NCI-H2081 treated with DMSO at 0.1 percent for 48 hours (cell line): Measurements from ENCODE around the gene HTRA3.

ENCODE experiments used
- DNase-seq: peaks from one replicate; lab custom pipeline; 2025; lab: John Stamatoyannopoulos, UW

Gene HTRA3

DNA sequence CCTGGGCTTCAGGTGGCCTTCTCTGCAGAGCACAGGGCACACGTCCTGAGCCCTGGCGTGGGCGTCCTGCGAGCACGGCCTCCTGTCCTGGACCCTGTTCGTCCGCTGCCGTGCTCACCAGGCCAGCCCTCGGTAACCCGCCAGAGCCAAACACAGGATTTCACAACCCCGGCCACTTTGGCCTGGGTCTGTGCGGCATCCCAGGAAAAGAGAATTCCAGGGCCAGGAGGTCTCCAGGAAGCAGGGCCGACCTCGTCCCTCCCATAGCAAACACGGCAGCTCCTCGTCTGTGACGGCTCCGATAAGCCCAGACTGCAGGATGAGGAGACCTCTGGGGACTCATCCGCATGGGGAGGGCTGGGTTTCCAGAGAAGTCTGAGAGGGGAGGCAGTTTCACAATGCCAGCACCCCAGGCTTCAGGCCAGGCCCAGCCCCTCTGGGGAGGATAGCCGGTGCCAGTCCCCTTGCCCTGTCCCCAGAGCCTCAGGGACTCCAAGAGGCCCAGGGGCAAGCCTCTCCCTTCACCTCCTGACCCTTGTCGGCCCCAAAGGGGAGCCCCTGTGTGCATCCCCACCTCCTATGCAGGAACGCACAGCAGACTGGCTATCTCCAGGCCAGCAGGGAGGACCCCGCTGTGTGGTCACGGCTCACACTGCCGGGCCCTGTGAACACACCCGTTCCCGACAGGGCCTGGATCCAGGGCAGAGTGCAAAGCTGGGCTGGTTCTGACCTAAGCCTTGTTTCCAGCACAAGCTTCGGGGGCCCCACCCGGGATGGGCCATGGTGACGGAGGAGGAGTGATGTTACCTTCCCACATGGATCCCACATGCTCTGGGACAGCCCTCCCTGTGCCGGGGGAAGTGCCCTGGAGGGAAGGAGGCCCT is 22.3 kb upstream of the HTRA3 start:
- no peak for DNase-seq

DNA sequence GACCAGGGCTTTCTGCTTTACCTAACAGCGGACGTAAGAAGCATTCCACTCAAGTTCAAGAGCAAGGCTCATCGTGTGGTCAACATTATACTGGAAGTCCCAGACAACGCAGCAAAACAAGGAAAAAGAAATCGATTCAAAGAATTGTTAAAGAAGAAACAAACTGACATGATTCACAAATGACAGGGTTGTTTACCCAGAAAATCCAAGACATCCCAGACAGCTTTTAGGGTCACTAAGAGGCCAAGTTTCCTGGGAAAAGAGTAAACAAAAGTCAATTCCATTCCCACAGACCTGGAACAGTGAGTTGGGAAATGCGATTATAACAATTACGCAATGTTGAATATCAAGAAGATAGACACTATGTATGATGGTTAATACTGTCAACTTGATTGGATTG is 21.5 kb upstream of the HTRA3 start:
- DNase-seq, result no peak

DNA sequence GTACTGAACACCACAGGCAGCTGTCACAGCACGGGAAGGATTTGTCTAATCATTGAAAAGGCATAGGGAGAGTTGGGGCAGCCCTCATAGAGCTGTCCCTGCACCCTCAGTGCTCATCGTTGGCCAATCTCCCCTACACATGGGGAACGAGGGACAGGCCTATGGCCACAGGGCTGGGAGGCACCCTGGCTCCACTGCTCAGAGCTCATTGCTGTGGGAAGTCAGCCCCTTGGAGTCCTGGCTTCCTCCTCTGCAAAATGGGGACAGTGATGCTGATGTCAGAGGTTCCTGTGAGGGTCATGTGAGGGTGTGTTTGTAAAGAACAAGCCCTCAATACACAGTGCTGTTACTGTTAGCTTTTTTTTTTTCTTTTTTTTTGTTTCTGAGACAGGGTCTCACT is 19.3 kb upstream of the HTRA3 start:
- DNase-seq, result no peak

DNA sequence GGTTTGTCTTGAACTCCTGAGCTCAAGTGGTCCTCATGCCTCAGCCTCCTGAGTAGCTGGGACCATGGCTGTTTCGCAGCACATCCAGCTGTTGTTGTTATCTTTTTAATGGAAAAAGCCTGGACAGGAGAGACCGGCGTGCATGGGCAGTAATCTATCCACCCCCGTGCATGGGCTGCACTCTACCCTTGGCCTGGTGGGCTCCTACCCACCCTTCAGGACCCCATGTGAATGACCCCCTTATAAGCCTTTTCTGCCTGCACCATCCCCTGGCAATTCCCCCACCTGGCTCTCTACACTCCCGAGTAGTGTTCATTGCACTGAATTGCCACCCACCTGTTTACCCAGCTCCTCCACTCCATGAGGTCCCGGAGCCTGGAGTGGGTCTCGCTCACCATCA is 18.9 kb upstream of the HTRA3 start:
- DNase-seq, result no peak

DNA sequence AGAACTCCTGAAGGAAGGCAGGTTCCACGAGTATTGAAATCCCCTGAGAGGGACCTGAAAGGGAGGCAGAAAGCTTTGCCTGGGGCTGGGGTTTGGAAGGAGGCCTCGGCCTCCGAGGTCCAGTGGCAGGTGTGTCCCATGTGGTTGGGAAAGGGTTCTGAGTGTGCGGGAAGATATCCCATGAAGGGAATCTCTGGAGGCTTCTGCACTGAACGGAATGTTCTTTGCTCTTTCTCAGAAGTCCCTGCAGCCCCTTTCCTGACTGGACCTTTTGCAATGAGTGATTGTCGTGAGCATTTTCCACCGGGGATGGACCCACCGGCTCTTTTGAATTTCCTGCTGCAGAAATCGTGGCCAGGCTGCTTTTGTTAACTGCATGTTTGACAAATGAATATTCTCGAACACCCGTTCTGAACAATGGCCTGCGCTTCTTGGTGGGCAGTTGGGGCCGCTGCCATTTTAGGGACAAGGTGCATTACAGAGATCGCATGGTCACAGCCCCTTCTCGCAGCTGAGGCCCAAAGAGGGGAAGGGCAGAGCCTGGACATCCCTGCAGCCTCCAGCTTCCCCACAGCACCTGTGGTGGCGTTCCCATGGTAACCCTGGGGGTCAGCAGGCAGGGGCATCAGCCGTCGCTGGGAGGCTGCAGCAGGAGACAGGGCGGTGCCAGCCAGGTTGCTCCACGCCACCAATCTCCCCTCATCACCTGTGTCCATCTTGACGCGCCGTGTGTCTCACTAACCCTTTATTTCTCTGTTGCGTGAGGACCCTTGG is 18.3 kb upstream of the HTRA3 start:
- no peak for DNase-seq

DNA sequence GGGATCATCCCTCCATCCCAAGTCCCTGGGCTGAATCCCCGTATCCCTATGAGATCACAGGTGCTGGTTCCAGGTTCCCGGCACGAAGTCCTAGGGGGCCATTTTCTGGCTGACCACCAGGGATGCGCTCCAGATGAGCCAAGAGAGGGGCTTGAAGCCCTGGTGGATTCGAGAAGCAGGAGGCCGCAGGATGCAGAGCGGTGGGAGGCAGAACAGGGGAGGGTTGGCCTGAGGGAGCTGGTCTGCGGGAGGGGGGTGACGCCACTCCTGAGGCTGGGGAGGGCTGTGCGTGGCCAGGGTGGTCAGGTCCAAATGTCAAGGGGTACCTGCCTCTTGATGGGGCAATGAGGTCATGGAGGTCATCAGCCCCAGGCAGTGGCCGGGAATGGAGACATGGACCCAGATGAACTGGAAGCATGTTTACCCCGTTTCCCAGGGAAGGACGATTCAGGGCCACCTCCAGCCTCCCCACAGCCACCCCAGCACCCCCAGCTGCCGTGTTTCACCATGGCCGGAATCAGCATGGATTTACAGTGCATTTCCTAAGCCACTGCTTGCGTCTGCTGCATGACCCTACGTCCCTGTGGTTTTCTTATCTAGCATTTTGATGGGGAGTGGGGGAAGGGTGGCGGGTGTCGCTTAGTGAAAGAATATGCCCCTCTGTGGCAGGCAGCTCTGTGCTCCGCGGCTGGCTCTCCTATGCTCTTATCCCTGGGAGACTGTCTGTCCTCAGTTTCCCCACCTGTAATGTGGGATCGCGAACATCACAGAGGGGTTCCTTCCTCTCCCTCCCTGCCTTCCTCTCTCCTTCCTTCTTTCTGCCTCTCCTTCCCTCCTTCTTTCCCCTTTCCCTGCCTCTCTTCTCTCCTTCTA is 17.0 kb upstream of the HTRA3 start:
- DNase-seq, result no peak

DNA sequence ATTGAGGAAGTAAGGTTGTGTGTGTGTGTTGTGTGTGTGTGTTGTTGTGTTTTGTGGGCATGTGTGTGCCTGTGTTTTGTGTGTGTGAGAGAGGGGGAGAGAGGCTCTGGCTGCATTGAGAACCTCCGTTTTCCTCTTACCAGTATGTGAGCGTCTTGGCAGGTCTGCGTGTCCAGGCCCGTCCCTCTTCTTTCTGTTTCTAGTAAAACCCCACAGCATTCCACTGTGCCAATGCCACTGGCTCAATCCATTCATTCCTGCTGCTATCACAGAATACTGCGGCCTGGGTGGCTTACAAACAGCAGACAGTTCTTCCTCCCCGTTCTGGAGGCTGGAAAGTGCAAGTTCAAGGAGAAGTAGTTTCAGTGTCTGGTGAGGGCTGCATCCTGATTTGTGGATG is 15.5 kb upstream of the HTRA3 start:
- no peak for DNase-seq

DNA sequence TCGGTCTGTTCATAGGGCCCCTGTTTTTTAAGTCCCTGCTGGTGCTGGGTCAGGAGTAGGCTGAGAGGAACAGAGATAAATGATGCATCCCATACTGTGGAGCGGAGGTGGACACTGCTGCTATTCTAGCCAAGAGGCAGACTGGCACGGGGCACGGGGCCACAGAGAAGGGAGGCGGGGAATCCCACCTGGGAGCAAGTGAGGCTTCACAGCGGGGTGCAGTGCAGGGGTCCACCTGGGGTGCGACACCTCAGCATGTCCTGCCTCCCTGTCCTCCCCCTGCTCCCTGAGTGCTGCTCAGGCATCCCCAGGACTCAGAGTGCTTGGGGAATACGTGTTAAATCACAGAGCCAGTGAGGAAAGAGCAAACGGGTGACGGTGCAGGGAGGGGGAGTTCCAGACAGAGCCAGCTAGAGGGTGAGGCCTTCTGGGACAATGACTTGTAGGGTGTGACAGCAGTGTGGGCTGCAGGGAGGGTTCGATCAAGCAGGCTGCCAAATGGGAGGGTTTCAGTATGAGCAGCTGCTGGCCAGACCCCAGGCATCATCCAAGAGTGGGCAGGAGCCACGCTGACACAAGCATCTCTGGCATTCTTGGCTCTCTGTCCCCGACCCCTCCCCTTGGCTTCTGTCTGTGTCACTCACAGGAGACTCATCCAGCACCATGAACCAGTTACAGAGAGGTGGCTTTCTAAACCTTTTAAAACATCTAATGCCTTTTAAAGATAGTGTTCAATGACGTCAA is 13.7 kb upstream of the HTRA3 start:
- no peak for DNase-seq

DNA sequence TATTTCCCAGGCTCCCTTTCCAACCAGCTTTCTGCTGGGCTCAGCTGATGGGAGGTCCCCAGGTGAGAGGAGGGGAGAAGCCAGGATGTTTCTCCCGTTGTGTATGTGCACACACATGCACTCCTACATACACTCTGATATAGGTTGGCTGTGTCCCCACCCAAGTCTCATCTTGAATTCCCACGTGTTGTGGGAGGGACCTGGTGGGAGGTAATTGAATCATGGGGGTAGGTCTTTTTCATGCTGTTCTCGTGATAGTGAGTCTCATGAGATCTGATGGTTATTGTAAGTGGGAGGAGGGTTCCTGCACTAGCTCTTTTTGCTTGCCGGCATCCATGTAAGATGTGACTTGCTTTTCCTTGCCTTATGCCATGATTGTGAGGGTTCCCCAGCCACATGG is 11.7 kb upstream of the HTRA3 start:
- no peak for DNase-seq

DNA sequence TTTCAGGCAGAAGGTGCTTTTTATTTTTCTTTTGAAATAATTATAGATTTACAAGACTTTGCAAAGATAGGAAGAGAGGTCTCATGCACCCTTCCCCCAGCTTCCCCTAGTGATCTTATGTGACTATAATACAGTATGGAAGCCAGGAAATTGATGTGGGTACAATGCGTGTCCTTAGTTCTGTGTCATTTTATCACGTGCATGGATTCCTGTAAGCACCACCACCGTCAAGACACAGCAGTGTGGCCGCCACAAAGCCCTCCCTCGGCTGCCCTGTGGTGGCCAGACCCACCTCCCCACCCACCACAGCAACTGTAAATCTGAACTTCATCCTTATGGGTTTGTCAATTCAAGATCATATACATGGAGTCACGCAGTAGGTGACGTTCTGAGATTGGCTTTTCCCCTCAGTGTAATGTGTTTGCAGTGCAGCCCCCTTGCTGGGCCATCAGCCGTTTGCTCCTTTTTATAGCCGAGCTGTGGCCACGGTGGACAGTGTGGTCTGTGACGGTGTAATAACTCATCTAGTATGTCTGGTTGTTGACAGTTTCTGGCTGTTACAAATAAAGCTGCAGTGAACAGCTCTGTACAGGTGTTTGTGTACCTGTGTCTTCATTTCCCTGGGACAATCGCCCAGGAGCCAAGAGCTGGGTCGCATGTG is 10.9 kb upstream of the HTRA3 start:
- DNase-seq, result no peak

DNA sequence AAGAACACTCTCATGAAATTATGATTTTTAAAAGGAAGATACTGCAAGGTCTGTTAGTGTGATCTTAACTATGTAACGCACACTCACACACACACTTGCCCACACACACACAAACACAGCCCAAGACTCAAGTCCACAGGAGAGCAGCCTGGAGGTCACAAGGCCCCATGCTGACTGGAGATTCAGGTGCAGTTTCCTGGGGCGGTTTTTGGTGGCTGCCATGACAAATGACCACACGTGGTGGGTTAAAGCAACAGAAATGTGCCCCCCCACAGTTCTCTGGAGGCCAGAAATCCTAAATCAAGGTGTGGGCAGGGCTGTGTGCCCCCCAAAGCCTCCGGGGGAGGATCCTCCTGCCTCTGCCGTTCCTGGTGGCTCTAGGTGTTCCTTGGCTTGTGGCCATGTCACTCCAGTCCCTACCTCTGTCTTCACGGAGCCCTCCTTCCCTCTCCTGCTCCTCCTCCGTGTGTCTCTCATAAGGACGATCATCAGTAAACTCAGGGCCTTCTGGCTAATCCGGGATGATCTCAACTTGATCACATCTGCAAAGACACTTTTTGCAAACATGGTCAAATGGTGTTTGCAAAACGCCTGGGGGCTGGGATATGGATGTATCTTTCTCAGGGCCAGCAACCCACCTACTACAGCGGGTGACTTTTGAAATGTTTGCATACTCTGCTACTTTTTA is 9.7 kb upstream of the HTRA3 start:
- DNase-seq, result no peak

DNA sequence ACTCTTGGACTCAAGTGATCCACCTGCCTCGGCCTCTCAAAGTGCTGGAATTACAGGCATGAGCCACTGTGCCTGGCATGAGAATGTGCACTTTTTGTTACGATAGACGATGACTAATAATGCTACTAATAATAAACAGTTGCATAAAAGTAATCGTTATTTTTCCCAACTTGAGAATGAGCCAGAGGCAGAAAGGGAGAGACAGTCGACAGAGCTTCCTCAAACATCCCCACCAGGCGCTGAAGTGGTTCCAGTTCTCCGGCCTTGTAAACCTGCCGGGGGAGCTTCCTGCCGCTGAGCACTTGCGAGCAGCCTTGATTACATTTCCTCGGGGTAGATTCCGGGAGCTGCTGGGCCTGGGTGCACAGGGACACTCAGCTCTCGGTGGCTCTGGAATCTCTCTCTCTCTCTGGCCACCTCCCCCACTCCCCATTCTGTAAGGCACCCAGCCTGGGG is 8.9 kb upstream of the HTRA3 start:
- no peak for DNase-seq

DNA sequence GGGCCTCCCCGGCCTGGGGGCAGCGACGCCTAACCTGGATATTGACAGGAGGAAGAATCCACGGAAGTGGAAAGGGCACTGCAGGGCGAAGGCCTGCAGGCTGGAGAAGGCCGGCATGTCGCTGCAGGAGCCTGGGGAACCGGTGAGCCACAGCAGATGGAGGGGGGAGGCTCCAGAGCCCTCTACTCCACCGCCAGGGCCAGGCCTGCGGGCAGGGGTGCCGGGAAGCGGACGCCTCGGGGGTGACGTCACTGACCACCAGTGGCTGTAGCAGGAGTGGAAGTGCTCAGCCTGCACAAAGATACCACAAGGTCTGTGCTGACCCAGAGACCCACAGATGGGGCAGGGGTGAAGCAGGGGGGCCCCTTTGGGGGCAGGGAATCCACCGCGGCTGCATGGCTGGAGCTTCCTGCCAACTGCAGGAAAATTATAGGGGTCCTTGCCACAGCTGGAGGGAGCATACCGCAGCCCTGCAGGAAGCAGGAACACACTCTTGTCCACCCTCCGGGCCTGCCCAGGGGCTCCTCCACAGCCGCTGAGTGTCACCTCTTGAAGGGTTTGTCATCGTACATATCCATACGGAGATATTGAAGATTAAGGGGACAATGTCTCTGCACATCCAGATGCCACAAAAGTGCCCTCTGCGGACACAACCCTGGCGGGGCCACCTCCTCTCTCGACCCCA is 7.6 kb upstream of the HTRA3 start:
- no peak for DNase-seq

DNA sequence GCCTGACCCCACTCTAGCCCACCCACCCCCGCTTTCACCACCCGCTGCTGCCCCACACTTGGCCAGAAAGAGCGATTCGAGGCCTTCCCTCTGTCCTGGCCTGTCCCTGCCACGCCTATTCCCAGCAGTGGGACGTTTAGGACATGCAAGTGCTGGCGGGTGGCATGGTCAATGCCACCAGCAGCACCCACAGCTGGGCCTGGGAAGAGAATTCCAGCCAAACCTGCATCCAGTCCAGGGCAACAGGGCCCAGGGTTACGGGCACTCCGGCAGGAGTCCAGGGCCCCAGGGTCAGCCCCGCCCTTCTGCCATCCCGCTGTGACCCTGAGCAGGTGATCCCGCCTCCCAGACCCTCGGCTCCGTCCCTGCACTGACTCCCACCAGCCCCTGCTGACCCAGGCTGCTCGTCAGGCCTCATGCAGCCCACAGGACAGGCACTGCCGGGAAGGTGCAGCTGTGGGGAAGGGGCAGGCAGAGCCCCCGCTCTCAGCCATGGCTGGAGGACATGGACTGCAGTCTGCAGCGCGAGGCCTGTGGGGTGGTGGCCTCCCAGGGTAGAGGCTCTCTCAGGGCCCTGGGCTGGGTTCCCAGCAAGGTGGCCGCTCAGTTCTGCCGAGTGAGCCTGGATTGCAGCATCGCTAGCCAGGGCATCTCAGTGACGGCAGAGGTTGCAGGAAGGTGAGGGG is 6.8 kb upstream of the HTRA3 start:
- DNase-seq, result no peak

DNA sequence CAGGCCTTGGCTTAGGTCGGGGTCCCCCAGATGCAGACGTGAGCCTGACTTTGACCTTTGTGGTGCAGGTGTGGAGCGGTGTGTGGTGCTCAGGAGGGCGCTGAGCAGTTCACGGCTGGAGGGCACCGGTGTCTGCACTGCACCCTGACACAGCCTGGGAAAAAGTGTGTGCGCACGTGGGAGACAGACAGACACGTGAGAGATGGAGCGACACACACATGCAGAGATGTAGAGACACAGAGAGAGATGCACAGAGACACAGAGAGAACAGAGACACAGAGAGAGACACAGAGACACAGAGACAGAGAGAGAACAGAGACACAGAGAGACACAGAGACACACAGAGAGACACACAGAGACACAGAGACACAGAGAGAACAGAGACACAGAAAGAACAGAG is 6.2 kb upstream of the HTRA3 start:
- DNase-seq, result no peak

DNA sequence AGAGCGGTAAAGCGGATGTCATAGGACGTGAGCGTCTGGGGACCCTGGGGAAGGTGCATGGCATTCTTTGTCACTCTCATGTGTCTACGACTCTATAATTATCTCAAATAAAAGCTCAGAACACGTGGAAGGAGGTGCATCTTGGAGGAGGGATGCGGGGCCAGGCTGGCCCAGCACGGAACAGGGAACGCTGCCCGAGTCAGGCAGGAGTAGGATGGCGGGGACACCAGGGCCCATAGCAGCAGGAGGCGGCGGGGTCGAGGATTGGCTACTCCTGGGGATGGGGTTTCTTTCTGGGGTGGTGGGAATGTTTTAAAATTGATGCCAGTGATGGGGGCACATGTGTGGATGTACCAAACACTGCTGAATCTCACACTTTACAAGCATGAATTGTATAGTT is 5.4 kb upstream of the HTRA3 start:
- no peak for DNase-seq

DNA sequence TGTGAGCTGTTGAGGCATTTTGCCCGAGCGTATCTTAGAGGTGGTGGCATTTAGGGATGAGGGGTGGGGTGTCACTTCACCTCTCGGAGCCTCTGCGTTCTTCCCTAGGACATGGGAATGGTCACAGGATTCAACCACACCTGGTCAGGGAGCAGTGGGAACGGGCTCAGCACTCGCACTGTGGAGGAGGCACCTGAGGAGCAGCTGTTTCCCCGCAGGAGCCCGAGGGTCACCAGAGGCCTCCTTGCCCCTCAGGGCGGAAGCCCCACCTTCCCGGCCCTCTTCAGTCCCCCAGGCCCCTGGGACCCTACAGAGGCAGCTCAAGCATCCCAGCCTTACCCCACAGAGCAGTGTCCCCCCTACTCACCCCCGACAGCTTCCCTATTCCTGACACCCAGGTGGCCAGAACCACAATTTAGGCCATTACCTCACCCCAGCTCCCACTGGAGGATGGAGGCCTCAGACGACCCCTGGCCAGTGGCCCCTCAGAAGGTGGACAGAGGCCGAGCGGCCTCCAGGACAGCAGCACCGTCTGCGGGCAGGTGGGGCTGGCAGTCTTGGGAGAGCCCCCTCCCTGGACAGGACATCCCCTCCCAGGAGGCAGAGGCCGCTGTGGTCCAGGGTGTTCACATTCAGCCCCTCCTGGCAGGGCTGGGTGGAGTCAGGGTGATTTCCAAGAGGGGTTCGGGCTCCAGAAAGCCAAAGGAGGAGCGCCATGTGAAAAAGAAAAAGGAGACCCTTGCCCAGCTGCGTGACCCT is 4.2 kb upstream of the HTRA3 start:
- no peak for DNase-seq

DNA sequence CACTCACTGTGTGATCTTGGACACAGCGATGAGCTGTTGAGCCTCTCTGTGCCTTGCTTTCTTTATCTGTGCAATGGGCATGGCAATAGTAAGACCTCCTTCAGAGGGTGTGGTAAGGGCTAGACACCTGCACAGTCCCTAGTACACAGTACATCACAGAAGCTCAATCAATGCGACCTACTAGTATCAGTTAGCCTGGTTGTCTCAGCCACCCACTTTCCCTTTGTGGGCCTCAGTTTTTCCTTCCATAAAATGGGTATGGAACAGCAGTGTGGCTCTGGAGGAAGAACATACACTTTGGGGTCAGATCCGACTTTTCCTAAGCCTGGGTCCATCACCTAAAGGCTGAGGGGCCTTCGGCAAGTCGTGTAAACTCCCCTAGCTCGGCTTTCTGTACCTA is 3.5 kb upstream of the HTRA3 start:
- no peak for DNase-seq

DNA sequence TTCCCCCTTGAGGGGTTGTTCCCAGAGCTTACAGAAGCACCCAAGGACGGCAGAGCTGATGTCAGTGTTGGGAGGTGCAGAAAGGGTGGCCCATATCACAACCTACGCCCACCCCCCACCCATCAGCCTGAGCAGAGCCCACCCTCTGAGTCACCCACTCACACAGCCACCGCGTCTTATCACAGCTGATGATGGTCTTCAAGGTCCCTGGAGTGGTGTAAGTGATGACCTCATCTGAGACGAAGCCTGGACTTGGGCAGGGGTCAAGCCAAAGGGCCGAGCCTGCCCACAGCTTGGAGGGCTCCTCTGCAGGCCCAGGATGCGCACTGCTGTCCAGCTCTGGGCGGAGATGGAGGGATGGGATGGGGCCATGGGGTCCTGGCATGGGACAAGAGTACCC is 3.0 kb upstream of the HTRA3 start:
- no peak for DNase-seq
